DMS153 treated with DMSO at 0.1 percent for 48 hours (cell line): ENCODE data around the gene ERCC8.
A peak's percentile ranks its signal among the peaks of the same experiment; 100 is the strongest.
"Not testable (repeated sequence)": the region's sequence is repeated elsewhere in the genome, so short reads cannot be mapped to it uniquely, and the experiment has no call there.

Experiments used
- DNase-seq: peaks from one replicate; lab custom pipeline; 2025; ENCODE audit not compliant: unreplicated experiment; lab: John Stamatoyannopoulos, UW

The ERCC8 gene

DNA sequence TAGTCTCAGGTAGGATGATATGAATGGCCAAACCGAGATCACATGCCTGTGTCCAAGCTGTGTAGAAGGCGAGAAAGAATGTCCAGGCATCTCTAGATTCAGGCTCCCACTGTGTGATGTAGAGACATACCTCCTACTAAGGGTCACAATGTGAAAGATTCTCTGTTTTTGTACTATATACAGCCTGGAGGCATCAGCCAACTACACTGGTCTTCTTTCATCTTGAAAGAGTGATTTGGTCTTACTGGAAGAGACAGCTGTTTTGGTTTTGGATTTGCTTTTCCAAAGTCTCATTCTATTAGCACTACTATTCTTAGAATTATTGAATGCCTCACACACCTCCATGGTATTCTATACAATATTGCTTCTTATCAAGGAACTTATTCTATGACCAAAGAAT lies 26.4 kb downstream of the ERCC8 start:
- DNase-seq = no peak

DNA sequence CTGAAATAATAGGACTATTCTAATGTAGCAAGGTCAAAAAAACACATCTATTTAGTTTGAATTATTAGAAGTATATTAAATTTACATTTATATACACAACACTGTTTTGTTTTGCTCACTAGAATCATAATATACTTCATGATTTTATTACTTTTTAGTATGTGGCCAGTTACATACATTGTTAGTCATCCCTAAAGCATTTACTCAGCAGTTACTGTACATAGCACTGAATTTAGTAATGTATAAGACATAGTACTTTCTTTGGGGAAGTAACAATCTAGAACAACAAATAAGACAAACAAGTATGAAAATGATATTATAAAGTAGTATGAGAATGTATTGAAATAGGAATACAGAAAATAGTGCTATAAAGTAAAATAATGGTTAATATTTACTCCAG lies 28.2 kb downstream of the ERCC8 start:
- no peak for DNase-seq

DNA sequence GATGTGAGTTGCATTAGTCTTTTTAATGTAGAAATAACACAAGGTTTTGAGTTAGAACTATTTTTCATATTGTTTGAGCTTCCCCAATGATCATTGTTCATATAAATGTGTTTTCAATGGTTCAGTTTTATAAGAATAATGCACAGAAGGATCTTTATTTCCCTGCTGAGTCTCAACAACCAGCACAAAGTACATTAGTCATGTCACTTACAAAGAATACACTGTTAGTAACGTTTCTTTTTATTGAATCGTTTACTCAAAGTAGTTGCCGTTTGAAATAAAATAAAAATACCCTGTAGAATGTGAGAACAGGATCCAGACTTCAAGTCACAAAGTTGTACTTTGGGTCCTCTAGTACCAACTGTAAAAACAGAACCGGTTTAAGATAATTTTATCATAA lies 41.5 kb downstream of the ERCC8 start:
- DNase-seq = no peak

DNA sequence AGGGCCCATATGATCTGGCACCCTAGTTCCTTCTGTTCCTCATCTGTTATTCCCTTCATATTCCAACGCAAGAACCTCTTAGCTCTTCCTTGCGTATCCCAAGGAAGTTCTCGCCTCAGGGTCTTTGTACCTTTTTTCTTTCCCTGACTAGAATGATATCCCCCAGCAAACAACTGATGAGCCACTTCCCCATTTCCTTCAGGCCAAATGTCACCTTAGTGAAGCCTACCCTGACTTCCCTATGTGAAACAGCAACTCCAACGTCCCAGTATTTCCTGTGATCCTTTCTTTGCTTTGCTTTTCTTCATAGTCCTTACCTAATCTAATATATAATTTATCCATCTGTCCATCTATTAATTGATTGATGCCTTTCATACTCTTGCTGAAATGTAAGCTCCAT lies 47.9 kb downstream of the ERCC8 start:
- no peak for DNase-seq

DNA sequence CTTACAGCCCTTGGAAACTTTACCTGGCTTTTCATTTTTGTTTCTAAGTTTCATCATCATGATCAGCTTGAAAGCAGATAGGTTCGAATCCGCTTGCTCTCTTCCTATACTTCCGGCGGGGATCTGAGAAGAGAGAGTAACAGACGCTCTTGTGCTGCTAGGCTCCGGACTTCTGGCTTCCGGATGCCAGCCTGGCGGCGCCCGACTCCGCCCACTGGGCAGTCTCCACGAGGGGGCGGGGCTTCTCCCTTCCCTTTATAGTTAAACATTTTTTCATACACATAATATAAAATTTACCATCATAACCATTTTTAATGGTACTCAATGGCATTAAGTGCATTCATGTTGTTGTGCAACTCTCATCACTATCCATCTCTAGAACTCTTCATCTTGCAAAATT lies 51.3 kb downstream of the ERCC8 start:
- no peak for DNase-seq

DNA sequence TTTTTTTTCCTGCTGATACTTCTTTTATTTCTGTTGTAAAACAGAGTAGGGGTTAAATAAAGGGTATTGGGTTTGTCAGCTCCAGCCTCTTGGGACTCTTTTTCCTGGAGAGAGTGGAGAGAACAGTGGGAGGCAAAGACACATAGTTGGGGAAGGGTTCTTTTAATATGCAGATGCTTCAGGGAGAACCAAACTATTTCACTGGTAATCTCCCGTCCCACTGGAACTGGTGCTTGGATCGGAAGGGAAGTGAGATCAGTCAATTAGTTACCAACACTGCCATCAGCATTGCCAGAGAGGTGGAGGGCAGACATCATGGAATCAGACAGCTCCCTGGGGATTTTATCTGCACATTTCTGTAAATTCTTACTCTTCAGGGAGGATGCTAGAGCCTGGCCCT lies 53.2 kb downstream of the ERCC8 start:
- no peak for DNase-seq

DNA sequence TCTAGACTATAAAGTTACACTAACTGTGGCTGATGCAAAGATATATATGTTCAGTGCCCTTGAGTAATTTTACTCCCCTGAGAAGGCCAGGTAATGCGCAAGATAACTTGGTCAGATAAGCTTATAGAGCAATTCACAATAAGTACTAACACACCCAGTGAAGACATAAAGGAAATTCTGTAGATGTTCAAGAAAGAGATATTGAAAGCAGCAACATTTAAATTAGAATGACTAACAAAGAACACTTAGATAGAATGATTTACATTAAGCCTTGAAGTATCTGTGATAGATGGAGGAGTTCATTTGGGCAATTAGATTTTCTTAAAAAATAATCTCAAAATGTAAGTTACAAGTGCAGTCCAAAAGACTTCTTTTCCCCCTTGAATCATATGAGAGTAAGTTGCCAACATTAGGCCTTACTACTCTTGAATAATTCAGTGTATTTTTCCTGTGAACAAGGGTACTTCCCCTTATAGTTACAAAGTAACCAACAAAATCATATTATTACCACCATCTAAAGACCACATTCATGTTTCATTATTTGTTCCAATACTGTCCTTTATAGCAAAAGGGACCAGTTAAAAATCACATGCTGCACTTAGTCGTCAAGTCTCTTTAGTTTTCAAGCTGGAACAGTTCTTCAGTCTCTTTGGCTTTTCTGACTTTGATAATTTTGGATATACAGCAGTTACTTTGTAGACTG lies 56.4 kb downstream of the ERCC8 start:
- no peak for DNase-seq

DNA sequence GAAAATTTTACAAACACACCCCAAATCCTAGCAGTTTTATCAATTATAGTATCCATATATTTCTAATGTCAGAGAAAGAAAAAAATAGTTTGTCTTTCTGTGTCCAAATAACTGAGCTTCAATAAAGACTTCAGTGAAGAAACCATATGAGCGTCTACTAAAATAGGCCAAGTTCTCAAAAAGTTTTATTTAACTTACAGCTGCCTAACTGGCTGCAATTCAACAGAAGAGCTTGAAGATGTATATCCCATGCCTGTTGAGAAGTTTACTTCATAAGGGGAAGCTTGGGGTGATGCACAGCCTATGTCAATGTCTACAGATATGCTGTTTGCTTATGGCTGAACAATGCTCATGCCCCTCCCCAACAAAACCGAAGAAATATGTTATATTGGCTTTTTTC lies 57.1 kb downstream of the ERCC8 start:
- DNase-seq = no peak

DNA sequence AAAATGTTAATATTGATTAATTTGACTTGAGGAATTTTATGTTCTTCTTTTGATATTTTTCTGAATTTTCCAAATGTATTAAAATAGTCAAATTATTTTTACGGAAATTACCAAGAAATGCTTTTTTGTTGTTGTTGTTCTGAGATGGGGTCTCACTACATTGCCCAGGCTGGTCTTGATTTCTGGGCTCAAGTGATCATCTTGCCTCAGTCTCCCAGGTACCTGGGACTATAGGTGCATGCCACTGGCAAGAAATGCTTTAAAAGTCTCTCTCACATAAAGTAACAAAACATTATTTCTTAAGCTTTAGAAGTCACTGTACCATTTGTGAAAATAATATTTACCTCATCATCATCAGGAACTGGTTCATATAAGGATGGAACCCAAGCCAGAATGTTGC lies 57.8 kb downstream of the ERCC8 start:
- DNase-seq = no peak

DNA sequence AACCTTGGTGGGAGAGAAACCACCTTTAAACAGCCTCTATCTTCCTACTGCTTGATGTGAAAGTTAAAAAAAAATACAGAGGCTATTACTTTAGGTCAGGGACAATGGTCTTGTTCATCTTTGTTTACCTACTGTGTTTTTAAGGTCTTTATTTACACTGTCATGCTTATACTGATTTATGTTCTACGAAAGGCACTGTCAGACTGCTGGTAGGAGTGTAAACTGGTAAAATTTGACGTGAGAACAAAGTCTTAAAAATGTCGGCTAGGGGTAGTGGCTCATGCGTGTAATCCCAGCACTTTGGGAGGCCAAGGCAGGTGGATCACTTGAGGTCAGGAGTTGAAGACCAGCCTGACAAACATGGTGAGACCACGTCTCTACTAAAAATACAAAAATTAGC lies 58.7 kb downstream of the ERCC8 start:
- no peak for DNase-seq

DNA sequence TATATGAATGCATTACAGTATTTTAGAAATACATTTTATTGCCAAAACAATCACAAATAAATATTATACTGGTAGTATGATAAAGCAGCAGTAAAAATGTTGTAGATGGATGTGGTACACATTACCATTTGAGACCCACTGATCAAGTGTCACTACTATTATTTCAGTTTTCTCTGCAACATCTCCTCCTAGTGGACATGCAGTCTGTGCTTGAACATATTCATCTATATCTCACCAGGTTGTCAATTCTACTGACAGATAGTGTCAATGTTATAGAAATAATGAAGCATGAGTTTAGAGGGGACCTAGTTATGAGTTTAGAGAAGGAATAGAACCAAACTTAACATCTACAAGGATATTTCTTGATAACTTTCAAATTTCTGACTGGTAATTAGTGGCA lies 61.6 kb downstream of the ERCC8 start:
- no peak for DNase-seq

DNA sequence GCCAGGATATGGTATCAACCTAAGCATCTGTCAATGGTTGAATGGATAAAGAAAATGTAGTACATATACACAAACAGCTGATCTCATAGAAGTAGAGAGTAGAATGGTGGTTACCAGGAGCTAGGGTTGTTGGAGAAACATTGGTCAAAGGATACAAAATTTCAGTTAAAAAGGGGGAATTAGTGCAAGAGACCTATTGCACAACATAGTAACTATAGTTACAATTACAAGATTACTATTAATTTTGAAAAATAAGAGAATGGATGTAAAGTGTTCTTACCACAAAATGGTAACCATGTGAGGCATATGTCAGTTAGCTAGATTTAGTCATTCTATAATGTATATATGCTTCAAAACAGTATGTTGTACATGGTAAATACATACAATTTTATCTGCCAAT lies 72.0 kb downstream of the ERCC8 start:
- no peak for DNase-seq

DNA sequence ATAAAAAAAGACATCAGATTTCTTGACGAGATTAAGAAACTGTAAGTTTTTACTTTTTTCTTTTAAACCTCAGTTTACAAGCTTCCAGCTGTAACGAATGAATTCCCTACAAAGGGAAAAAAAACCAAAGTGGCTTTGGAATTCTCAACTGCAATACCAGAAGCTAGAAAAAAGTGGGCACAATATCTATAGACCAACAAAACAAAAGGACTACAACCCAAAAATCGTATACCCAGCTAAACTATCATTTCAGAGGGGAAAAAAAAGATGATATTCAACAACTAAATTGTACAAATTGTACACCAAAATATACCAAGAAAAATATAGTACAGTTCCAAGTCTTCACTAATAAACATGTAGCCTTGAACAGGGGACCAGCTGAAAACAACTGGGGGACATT lies 74.0 kb downstream of the ERCC8 start:
- no peak for DNase-seq

DNA sequence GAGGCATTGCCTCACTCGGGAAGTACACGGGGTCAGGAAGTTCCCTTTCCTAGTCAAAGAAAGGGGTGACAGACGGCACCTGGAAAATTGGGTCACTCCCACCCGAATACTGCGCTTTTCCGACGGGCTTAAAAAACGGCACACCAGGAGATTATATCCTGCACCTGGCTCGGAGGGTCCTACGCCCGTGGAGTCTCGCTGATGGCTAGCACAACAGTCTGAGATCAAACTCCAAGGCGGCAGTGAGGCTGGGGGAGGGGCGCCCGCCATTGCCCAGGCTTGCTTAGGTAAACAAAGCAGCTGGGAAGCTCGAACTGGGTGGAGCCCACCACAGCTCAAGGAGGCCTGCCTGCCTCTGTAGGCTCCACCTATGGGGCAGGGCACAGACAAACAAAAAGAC lies 84.3 kb downstream of the ERCC8 start:
- not testable (repeated sequence) for DNase-seq

DNA sequence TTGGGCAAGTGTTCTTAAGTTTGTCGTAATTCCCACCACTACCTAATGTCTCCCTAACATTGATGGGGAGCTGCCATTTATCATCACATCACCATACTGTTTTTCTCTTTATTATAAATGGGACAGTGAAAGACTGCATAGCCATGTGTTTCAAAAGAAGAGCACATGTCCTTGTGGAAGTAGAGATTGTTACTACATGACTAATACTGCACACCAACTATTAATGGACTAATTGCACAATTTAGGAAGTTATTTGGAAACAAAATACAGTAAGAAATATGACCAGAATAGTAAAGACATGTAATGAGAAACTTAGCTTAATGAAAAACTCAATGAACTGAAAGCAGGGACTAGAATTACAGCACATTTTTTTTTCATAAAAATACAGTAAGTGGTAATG lies 88.8 kb downstream of the ERCC8 start:
- no peak for DNase-seq

DNA sequence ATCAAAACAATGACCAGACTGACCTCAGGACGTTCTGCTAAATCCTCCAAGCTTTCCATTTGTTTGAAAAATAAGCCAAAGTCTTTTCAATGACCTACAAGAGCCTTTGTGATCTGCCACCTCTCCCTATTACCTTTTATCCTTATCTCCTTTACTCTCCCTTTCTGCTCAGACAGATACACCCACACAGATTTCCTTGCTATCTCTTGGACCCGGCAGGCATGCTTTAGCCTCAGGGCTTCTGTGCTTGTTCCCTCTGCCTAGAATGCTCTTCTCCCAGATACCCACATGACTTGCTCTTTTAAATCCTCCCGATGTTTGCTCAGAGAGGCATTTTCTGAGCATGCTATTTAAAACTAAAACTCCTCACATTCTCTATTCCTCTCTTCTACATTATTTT lies 91.9 kb downstream of the ERCC8 start:
- no peak for DNase-seq

DNA sequence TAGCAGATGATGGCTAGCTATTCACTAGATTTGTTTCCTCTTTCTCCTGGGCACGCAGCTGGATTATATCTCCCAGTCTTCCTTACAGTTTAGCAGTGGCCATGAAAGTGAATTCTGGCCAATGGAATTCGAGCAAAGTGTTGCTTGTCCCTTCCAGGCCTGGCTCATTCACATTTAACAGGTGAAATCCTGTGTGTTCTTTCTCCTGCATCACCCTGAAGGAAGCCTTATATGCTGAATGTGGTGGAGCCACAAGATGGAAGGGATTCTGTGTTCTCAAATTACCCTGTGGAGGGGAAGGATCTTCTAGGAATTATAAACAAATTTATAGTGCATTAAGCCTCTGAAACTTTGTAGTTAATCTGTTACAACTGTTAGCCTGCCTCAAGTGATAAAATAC lies 92.6 kb downstream of the ERCC8 start:
- no peak for DNase-seq

DNA sequence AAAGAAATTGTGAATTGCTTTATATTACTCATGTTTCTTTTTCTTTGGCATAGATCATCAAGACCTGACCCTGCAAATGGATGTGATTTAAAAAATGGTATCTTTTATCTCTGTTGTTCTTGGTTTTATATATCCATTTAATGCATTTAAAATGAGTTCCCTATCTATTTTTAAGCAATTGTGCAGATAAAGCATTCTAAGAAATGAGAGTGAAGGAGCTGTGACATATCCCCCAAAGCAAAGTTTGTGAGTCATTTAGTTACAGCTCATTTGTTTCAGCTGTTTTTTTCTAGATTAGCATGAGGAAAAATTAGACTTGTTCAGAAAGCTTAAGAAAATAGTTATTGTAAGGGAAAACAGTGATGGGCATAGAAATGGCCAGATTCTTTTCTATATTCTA lies 93.2 kb downstream of the ERCC8 start:
- no peak for DNase-seq

DNA sequence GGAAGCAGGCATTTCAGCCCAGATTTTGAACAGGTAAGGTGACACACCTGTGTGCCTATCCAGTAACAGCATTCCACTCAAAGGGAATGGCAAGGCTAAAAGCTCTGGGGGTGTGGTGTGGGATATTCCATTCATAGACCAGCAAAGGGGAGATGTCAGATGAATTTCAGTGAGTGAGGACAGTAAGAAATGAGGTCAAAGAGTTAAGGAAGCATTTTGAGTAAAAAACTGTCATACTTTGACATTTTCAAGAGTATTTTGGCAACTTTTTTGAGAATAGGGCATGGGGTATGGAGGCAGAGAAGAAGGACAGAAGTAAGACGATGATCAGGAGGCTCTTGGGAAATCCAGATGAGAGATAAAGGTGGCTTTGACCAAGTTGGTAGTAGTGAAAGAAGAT lies 98.6 kb downstream of the ERCC8 start:
- DNase-seq = no peak

DNA sequence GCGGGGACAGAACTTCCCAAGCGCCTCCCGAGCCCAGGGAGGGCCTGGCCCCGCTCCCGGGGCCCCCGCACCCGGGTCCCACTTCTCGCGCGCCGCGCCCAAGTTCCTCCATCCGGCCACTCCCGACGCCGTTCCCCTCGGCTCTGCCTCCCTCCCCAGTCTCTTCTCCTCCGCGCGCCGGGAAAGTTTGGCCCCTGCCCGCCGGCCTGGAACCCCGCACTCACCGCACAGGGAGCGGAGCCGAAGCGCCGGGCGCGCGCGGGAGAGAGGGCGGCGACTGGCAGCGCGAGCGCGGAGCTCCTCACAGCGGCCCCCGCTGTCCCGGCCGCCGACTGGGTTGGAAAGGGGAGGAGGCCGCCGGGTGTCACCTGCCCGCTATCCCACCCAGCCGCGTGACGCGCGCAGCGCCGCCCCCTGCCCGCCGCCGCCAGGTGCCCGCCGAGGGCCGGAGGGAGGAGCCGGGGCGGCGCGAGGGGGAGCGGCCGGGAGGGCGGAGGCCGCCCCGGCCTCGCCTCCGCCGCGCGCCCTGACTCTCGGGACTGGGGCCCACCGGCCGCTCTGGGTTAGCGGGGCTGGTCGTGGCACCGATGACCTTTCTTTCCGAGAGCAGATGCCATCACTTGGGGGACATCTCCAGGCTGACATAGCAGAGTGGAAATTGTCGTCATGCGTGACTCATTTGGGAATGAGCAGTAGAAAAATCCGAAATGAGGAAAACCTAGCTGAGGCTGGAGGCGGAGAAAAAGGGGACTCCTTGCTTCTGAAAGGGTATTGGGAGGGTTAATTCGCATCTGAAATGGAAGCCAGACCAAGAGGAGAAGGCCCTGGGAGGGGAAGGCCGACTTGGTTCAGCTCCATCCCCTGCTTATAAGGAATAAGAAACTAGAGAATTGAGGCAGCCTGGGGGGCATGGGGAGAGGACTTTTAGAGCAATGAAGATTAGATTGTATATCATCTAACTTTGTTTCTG lies 100.6 kb downstream of the ERCC8 start, which contains the start of gene ELOVL7:
TSS of gene ELOVL7 (minus strand) at position 334 of the 970 bp plus-strand sequence. CDS start 56,872 bp downstream, outside the sequence.
- DNase-seq = peak; percentile 11

DNA sequence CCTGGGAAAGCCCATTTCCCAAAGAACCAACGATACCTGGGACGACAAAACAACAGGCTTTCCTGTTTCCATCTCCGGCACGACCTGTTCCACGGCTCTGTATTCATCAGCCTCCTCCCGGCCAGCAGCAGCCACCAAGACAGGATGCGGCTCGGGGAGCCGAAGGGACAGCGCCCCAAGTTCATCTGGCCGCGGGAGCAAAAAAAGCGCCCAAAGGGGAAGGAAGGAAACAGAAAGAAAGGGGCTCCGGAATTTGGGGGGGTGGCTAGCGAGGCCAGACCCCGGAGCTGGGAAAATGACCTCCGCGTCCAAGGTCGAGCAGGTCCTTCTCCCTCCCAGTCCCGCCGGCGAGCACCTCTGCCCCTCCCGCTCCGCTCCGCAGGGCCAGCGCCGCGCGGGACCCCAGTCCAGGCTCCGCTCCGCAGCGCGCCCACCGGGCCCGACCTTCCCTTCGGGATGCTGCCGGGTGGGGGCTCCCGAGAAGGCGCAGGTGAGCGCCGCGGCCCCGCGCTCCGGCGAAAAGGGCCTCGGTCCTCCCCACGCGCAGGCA lies 101.4 kb downstream of the ERCC8 start:
- no peak for DNase-seq

DNA sequence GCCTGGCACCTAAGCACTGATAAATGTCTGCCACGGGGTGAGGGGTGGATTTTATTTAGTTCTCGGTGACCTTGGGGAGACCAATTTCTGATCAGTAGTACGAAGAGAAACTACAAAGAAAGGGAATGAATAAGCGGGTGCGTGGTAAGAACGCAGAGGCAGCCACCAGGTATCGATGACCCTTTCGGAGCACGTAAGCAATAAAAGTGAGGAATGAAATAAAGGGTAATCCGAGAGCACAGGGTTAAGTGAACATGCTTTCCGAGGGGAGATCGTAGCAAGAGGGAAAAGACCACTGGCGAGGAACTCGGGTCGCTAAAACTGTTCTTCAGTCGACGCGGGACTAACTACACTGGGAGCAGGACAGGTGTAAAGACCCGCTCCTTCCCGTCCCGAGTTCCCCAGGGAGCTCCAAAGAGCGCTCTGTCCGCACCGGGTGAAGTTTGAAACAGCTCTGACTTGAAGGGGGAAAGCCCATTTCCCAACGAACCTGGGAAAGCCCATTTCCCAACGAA lies 101.9 kb downstream of the ERCC8 start:
- peak; percentile 3 for DNase-seq
